Loucy (cell line): ENCODE data around the gene GRID1.

ENCODE experiments used
- H2AFZ ChIP-seq: fragments of 200-600 bp; sonication (generic); 2 replicates; pipeline ENCODE4 v1.6.0; 2016; ENCODE audit warnings: antibody characterized with exemption, mild to moderate bottlenecking, low read length, moderate library complexity
- H3F3A ChIP-seq: fragments of 200-600 bp; 2 replicates; pipeline ENCODE4 v1.6.0; 2016; ENCODE audit warnings: antibody characterized with exemption, low read depth, mild to moderate bottlenecking
- H3K27me3 ChIP-seq: fragments of 200-600 bp; sonication (generic); 2 replicates; pipeline ENCODE4 v1.6.1; 2014; ENCODE audit warnings: low read length, mild to moderate bottlenecking; ENCODE audit not compliant: insufficient read depth, poor library complexity, severe bottlenecking
- H3K36me3 ChIP-seq: fragments of 200-600 bp; sonication (generic); 2 replicates; pipeline ENCODE4 v1.6.1; 2016; ENCODE audit warnings: low read length; ENCODE audit not compliant: insufficient read depth
- H3K4me1 ChIP-seq: fragments of 200-600 bp; sonication (generic); 2 replicates; pipeline ENCODE4 v1.5.1; 2014; ENCODE audit warnings: low read length, mild to moderate bottlenecking; ENCODE audit not compliant: insufficient read depth, poor library complexity, severe bottlenecking
- H3K4me2 ChIP-seq: fragments of 200-600 bp; sonication (generic); 2 replicates; pipeline ENCODE4 v1.6.0; 2014; ENCODE audit warnings: antibody characterized with exemption, low read length, low read depth, mild to moderate bottlenecking; ENCODE audit not compliant: poor library complexity, severe bottlenecking
- H3K4me3 ChIP-seq: fragments of 200-600 bp; sonication (generic); 2 replicates; pipeline ENCODE4 v1.5.1; 2014; ENCODE audit warnings: low read length, mild to moderate bottlenecking, mixed read lengths; ENCODE audit not compliant: poor library complexity, severe bottlenecking
- H3K79me2 ChIP-seq: fragments of 200-600 bp; sonication (generic); 2 replicates; pipeline ENCODE4 v1.6.1; 2014; ENCODE audit warnings: low read length; ENCODE audit not compliant: insufficient read depth
- H3K9ac ChIP-seq: fragments of 200-600 bp; sonication (generic); 2 replicates; pipeline ENCODE4 v1.6.0; 2014; ENCODE audit warnings: mild to moderate bottlenecking, low read depth, low read length, moderate library complexity; ENCODE audit not compliant: poor library complexity, severe bottlenecking
- H3K9me2 ChIP-seq: fragments of 200-600 bp; sonication (generic); replicated peaks from 2 replicates; pipeline ENCODE4 v1.6.1; 2016; ENCODE audit warnings: low read depth, low read length, mixed read lengths
- H3K9me3 ChIP-seq: fragments of 200-600 bp; sonication (generic); 2 replicates; pipeline ENCODE4 v1.6.1; 2014; ENCODE audit warnings: mild to moderate bottlenecking, antibody characterized with exemption, low read length, low read depth; ENCODE audit not compliant: insufficient read depth
- H4K20me1 ChIP-seq: fragments of 200-600 bp; sonication (generic); 2 replicates; pipeline ENCODE4 v1.6.0; 2014; ENCODE audit warnings: antibody characterized with exemption, low read length, mild to moderate bottlenecking; ENCODE audit not compliant: insufficient read depth, poor library complexity, severe bottlenecking
- EZH2phosphoT487 ChIP-seq: fragments of 200-600 bp; IDR thresholded peaks from 2 replicates; pipeline ENCODE4 v1.6.1; 2018; ENCODE audit warnings: antibody characterized with exemption, mild to moderate bottlenecking, moderate library complexity, borderline replicate concordance
- TF ChIP-seq, protein P1 (sequence below): fragments of 200-600 bp; sonication (generic); conservative IDR thresholded peaks from 2 replicates; pipeline ENCODE4 v1.5.1; 2014; ENCODE audit warnings: mild to moderate bottlenecking, antibody characterized with exemption, low read length

GRID1 gene

DNA sequence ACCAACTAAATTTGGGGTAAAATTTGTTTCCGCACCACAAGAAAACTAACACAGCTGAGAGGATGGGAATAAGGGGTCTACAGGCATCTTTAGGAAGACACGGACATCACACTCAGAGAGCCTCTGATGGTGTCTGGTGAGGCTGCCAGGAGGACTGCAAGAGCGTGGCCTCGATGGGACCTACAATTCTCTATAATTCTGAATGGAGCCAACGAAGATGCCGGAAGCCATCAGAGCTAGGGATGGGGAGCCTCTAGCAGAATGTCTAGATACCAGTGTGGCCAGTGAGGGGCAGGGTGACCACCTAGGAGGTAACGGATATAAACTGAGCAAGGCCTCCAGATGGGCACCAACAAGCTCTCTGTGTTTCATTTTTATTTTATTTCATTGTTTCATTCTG, 7.5 kb downstream of the GRID1 start:
- no peak for TF ChIP-seq EZH2phosphoT487
- TF ChIP-seq, protein P1, sequence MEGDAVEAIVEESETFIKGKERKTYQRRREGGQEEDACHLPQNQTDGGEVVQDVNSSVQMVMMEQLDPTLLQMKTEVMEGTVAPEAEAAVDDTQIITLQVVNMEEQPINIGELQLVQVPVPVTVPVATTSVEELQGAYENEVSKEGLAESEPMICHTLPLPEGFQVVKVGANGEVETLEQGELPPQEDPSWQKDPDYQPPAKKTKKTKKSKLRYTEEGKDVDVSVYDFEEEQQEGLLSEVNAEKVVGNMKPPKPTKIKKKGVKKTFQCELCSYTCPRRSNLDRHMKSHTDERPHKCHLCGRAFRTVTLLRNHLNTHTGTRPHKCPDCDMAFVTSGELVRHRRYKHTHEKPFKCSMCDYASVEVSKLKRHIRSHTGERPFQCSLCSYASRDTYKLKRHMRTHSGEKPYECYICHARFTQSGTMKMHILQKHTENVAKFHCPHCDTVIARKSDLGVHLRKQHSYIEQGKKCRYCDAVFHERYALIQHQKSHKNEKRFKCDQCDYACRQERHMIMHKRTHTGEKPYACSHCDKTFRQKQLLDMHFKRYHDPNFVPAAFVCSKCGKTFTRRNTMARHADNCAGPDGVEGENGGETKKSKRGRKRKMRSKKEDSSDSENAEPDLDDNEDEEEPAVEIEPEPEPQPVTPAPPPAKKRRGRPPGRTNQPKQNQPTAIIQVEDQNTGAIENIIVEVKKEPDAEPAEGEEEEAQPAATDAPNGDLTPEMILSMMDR: no peak
- no peaks in the 10 kb centered on the region for H3K36me3 ChIP-seq

DNA sequence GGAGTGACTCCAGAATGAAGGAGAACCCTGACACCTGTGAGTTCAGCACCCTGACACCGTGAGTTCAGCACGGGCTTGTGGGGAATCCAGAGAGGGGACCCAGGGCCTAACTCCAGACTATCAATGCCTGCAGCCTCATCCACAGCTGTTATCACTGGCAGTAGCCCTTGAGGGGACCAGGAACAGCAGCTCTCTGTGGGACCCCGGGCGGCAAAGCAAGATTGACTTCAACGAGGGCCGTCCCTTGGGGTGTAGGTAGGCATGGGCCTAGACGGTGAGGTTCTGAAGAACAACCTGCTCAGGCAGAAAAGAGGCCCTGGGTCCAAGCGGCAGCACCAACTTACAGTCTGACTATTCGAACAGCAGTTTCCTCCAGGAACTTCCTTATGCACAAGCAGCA, 8.9 kb downstream of the GRID1 start:
- Histone ChIP-seq H3K4me2 (no peak overlapping the region), H3K79me2 (no peaks in the 10 kb centered on the region), H3F3A (no peaks in the 10 kb centered on the region), H3K4me1 (no peaks in the 10 kb centered on the region), H3K36me3 (no peaks in the 10 kb centered on the region), H3K27me3 (no peaks in the 10 kb centered on the region), H3K4me3 (no peak overlapping the region), H3K9ac (no peak overlapping the region), H3K9me3 (no peaks in the 10 kb centered on the region), H4K20me1 (no peaks in the 10 kb centered on the region), H2AFZ (no peak overlapping the region), H3K9me2 (no peaks in the 10 kb centered on the region)
- TF ChIP-seq, protein P1: no peak

More for the DNA sequence above, 7.5 kb downstream of the GRID1 start:
- Histone ChIP-seq H3K9ac (no peak overlapping the region), H3K9me2 (no peaks in the 10 kb centered on the region), H3K4me3 (no peak overlapping the region), H3K79me2 (no peaks in the 10 kb centered on the region), H3F3A (no peaks in the 10 kb centered on the region), H3K4me1 (no peaks in the 10 kb centered on the region), H4K20me1 (no peaks in the 10 kb centered on the region), H3K9me3 (no peaks in the 10 kb centered on the region), H3K4me2 (no peak overlapping the region), H3K27me3 (no peaks in the 10 kb centered on the region), H2AFZ (no peak overlapping the region)

DNA sequence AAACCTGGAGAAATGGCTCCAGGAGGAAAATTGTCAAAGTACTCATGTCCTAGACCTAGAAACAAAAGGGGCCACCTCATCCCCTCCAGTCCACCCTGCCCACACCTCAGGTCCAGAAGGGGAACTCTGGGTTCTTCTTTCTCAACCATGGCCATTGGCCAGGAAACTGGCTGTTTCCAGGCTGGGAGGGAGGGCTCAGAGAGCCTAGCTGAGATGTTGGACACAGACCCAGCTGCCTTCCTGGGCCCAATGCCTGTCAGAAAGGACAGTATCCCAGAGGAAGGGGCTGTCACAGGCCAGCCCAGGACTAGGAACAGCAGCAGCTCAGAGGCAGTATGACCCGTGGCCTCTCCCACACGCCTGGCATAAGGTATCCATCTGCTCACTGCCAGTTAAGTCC, 9.6 kb downstream of the GRID1 start:
- H3K4me3 ChIP-seq: no peak overlapping the region
- no peaks in the 10 kb centered on the region for H4K20me1 ChIP-seq
- H3K79me2 ChIP-seq: no peaks in the 10 kb centered on the region
- no peak overlapping the region for H2AFZ ChIP-seq
- H3K9me3 ChIP-seq: no peaks in the 10 kb centered on the region
- no peaks in the 10 kb centered on the region for H3K4me1 ChIP-seq
- no peaks in the 10 kb centered on the region for H3K36me3 ChIP-seq
- no peak overlapping the region for H3K4me2 ChIP-seq
- H3K9me2 ChIP-seq: no peaks in the 10 kb centered on the region
- H3K9ac ChIP-seq: no peak overlapping the region
- TF ChIP-seq, protein P1: no peak
- no peak for TF ChIP-seq EZH2phosphoT487
- no peaks in the 10 kb centered on the region for H3K27me3 ChIP-seq
- H3F3A ChIP-seq: no peaks in the 10 kb centered on the region
